Retinal pigment epithelial cell (primary cell): ENCODE measurements around the gene CENPX.

Experiments
- DNase-seq: peaks from one replicate; pipeline ENCODE4 v3.0.0-alpha.2; 2010; ENCODE audit warnings: low read depth
- H3K4me3 ChIP-seq: 2 replicates; pipeline ENCODE4 v1.5.1; 2011; ENCODE audit warnings: mild to moderate bottlenecking, low read length, control low read depth, moderate library complexity
- CTCF ChIP-seq: conservative IDR thresholded peaks from 2 replicates; pipeline ENCODE4 v1.5.1; 2011; ENCODE audit warnings: low read depth, low read length, control low read depth, inconsistent platforms

CENPX gene

GRCh38 chr17:82020572-82021106 lies 2.0 kb downstream of the CENPX start:
- no peak overlapping the region for H3K4me3 ChIP-seq
- TF ChIP-seq CTCF = no peak
- DNase-seq = no peak

- H3K4me3 ChIP-seq = no peak overlapping the region
- no peak for DNase-seq
- TF ChIP-seq CTCF = peak; percentile 84
These were observed 2.7 kb downstream of the CENPX start for GRCh38 chr17:82019690-82020571.

DNA sequence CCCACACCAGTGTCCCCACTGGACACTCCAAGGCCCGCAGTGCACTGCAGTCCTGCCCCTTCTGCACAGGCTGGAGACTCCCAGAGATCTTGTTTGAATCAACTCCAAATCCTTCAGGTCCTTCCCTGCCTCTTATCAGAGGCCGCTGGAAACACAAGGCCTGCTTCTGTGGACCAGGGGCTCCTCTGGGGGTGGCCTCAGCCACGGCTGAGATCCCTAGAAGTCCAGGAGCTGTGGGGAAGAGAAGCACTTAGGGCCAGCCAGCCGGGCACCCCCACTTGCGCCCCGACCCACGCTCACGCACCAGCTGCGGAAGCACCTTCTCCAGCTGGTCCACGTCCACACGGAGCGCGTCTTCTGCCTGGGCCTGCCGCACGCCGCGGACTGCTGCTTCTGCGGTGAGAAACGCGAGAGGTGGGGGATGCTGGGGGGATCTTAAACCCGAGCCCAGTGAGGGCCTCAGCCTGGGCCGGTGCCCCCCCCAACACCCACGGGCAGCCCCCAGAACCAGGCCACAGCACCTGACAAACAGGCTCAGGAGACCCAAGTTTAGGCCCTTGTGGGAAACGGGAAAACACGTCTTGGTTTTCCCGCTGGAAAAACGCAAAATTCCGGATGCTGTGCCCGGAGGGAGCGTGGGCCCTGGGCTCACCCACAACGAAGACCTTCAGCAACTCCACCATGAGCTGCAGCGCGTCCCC lies 3.5 kb downstream of the CENPX start:
- no peak for DNase-seq
- TF ChIP-seq CTCF = no peak
- no peak overlapping the region for H3K4me3 ChIP-seq

DNA sequence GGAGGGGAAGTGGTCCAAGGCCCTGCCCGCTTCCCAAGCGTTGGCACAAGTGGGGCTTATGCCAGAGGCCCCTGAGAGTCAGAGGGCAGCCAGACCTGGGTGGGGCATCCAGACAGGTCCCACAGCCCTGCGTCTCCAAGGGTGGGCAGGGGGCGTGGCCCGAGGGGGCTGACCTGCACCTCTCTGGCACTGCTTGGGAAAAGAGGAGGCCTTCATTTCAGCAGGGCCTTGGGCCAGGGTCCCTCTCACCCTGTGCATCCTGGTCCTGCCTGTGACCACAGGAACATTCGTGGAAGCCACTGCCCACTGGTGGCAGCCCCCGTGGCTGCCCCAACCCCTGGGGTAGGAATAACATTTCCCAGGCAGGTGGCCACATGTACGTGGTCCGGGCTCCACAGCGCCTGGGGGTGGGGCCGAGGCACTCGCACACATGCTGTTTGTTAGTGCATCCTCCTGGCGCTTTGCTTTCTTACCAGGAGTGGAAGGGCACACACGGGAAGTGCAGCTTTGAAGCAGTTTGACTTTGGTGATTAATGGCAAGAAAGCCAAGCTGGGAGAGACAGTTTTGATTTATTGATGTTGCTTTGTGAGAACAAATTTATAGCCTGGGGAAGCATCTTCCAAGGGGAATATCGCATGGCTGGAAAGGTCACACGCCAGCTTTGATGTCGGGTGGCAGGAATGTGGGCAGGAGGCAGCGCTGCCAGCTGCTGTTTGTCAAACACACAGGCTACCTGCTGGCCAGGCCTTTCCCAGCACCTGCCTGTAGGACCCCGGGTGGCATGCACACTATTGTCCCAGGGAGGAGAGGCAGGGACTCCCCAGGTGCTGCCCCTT lies 4.3 kb downstream of the CENPX start:
- no peak for TF ChIP-seq CTCF
- no peak for DNase-seq
- no peak overlapping the region for H3K4me3 ChIP-seq

- DNase-seq = no peak
- no peak for TF ChIP-seq CTCF
- no peak overlapping the region for H3K4me3 ChIP-seq
These were observed 5.0 kb downstream of the CENPX start for GRCh38 chr17:82017612-82018151.

DNA sequence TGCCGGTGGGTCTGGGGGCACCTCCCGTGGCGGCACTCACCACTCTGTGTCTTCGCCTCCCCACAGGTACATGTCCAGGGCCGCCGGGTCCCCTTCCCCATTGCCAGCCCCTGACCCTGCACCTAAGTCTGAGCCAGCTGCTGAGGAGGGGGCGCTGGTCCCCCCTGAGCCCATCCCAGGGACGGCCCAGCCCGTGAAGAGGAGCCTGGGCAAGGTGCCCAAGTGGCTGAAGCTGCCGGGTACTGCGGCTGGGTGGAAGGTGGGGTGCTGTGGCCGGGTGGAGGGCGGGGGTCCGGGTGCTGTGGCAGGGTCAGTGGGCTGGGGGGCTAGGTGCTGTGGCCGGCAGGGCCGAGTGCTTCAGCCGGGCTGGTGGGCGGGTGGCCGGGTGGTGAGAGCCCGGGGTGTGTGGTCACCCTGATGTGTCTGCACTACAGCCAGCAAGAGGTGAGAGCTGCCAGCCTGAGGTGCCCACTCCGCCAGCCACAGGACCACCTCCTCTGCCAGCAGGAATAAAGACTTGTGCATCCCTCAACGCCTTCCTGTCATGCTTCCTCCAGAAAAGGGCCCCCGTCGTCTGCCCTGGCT lies 5.7 kb downstream of the CENPX start:
- DNase-seq = no peak
- TF ChIP-seq CTCF = no peak
- no peak overlapping the region for H3K4me3 ChIP-seq
